A549 (cell line): ENCODE measurements around the gene UNC13B. TPM values are rescaled to one million over a fixed set of nuclear protein-coding genes. Genes with fewer than 3 reads are reported as not detected.

ENCODE experiments used
- ATAC-seq, 2 experiments: fragments of 200-7000 bp in 1 of 2; fragments of >200 bp in 1 of 2; cut with Nextera tagmentation in 1 of 2; cut with Tn5 transposase in 1 of 2; 3 replicates each; pipeline versions ENCODE4 v1.8.0 to v1.9.1; 2018 to 2020; ENCODE audit warnings: mild to moderate bottlenecking in 1 of 2, moderate library complexity in 1 of 2
- CTCF ChIA-PET: fragments of 300-600 bp; sonication (Branson Sonifier 250); formaldehyde crosslinking; extraction: SDS; loops from one replicate; lab custom pipeline; 2021; ENCODE audit warnings: antibody characterized with exemption, inconsistent platforms; lab: Yijun Ruan, JAX
- POLR2A ChIA-PET: fragments of 350-600 bp; formaldehyde crosslinking; extraction: SDS; loops from one replicate; lab custom pipeline; 2021; ENCODE audit warnings: antibody characterized with exemption, inconsistent platforms; lab: Yijun Ruan, JAX
- DNase-seq, 2 experiments: peaks; one replicate each; pipeline versions ENCODE4 v3.0.0 to v3.0.0-alpha.2; 2011 to 2016; ENCODE audit warnings: low read depth in 1 of 2, low spot score in 1 of 2
- FAIRE-seq: peaks from 2 replicates; lab custom pipeline; 2011; peaks lifted over from hg19 to GRCh38; lab: Jason Lieb, UNC
- H3K27ac ChIP-seq, 2 experiments: fragments of >200 bp; sonication (Bioruptor Twin); formaldehyde crosslinking; 3 replicates each; pipeline ENCODE4 v1.5.1; 2016 to 2017
- H3K4me1 ChIP-seq: fragments of >200 bp; sonication (Bioruptor Twin); formaldehyde crosslinking; 3 replicates; pipeline ENCODE4 v1.6.1; 2016
- H3K4me2 ChIP-seq: fragments of >200 bp; sonication (Bioruptor Twin); formaldehyde crosslinking; 3 replicates; pipeline ENCODE4 v1.6.1; 2016
- H3K4me3 ChIP-seq: fragments of >200 bp; sonication (Bioruptor Twin); formaldehyde crosslinking; 3 replicates; pipeline ENCODE4 v1.5.1; 2016
- H3K9me3 ChIP-seq: fragments of >200 bp; sonication (Bioruptor Twin); formaldehyde crosslinking; 3 replicates; pipeline ENCODE4 v1.6.1; 2016
- ATOH8 ChIP-seq: fragments of 250-450 bp; sonication (Bioruptor Pico); IDR thresholded peaks from 2 replicates; pipeline ENCODE4 v1.5.0; 2020; ENCODE audit warnings: low read depth, mild to moderate bottlenecking, moderate library complexity
- BCL3 ChIP-seq: fragments of >200 bp; sonication (Bioruptor Twin); formaldehyde crosslinking; IDR thresholded peaks from 3 replicates; pipeline ENCODE4 v1.6.1; 2016
- BHLHE40 ChIP-seq: IDR thresholded peaks from 2 replicates; pipeline ENCODE4 v1.6.1; 2012; ENCODE audit warnings: low read depth, low read length, inconsistent platforms
- CBX8 ChIP-seq: fragments of 200-600 bp; sonication (generic); IDR thresholded peaks from 2 replicates; pipeline ENCODE4 v1.6.1; 2016
- CEBPB ChIP-seq, 2 experiments: fragments of >200 bp in 1 of 2; sonication (Bioruptor Twin) in 1 of 2; formaldehyde crosslinking in 1 of 2; IDR thresholded peaks; 2 replicates each; pipeline ENCODE4 v1.6.1; 2012 to 2016
- CHD2 ChIP-seq: fragments of 150-350 bp; IDR thresholded peaks from 2 replicates; pipeline ENCODE4 v1.6.1; 2014; ENCODE audit warnings: low read length; ENCODE audit not compliant: partially characterized antibody
- CHD4 ChIP-seq: fragments of 200-600 bp; sonication (generic); IDR thresholded peaks from 2 replicates; pipeline ENCODE4 v1.6.1; 2016; ENCODE audit warnings: antibody characterized with exemption, mild to moderate bottlenecking, borderline replicate concordance
- CTCF ChIP-seq: fragments of >200 bp; sonication (Bioruptor Twin); formaldehyde crosslinking; IDR thresholded peaks from 3 replicates; pipeline ENCODE4 v1.5.1; 2016
- EHF ChIP-seq: fragments of 250-450 bp; sonication (Bioruptor Pico); IDR thresholded peaks from 2 replicates; pipeline ENCODE4 v1.5.0; 2020; ENCODE audit warnings: mild to moderate bottlenecking
- EHMT2 ChIP-seq: fragments of 200-600 bp; sonication (generic); IDR thresholded peaks from 2 replicates; pipeline ENCODE4 v1.6.1; 2016; ENCODE audit warnings: antibody characterized with exemption, low read depth, mild to moderate bottlenecking, moderate library complexity
- ELK1 ChIP-seq: fragments of 150-350 bp; IDR thresholded peaks from 2 replicates; pipeline ENCODE4 v1.6.1; 2014; ENCODE audit warnings: low read depth, mild to moderate bottlenecking, low read length
- EP300 ChIP-seq, 2 experiments: fragments of >200 bp; sonication (Bioruptor Twin); formaldehyde crosslinking; IDR thresholded peaks; 2 replicates in 1 of 2; 3 replicates in 1 of 2; pipeline ENCODE4 v1.6.1; 2016 to 2017
- FOSL2 ChIP-seq, 2 experiments: fragments of 450-650 bp in 1 of 2; fragments of >200 bp in 1 of 2; sonication (Bioruptor Twin) in 1 of 2; formaldehyde crosslinking; IDR thresholded peaks; 2 replicates each; pipeline versions ENCODE4 v1.5.0 to v1.6.1; 2016 to 2020; ENCODE audit warnings: mild to moderate bottlenecking in 1 of 2, moderate library complexity in 1 of 2
- GATA3 ChIP-seq: IDR thresholded peaks from 2 replicates; pipeline ENCODE4 v1.6.1; 2012; ENCODE audit warnings: borderline replicate concordance
- HDAC2 ChIP-seq: fragments of 200-600 bp; sonication (generic); IDR thresholded peaks from 2 replicates; pipeline ENCODE4 v1.6.1; 2016
- HOXA7 ChIP-seq: fragments of 250-450 bp; sonication (Bioruptor Pico); IDR thresholded peaks from 2 replicates; pipeline ENCODE4 v1.5.0; 2020; ENCODE audit warnings: mild to moderate bottlenecking, moderate library complexity
- HOXB13 ChIP-seq: fragments of 250-450 bp; sonication (Bioruptor Pico); IDR thresholded peaks from 2 replicates; pipeline ENCODE4 v1.5.0; 2020; ENCODE audit warnings: low read depth, mild to moderate bottlenecking, moderate library complexity
- HOXB5 ChIP-seq: fragments of 250-450 bp; sonication (Bioruptor Pico); IDR thresholded peaks from 2 replicates; pipeline ENCODE4 v1.5.0; 2020; ENCODE audit warnings: mild to moderate bottlenecking, moderate library complexity
- JUN ChIP-seq, 2 experiments: fragments of >200 bp; sonication (Bioruptor Twin); formaldehyde crosslinking; IDR thresholded peaks; 2 replicates in 1 of 2; 3 replicates in 1 of 2; pipeline ENCODE4 v1.6.1; 2016 to 2017
- PHF8 ChIP-seq: fragments of 200-600 bp; sonication (generic); IDR thresholded peaks from 2 replicates; pipeline ENCODE4 v1.6.1; 2016; ENCODE audit warnings: low read depth, mild to moderate bottlenecking, antibody characterized with exemption, moderate library complexity, borderline replicate concordance
- POLR2A ChIP-seq: IDR thresholded peaks from 2 replicates; pipeline ENCODE4 v1.6.1; 2012; ENCODE audit warnings: mild to moderate bottlenecking, low read length
- POLR2AphosphoS2 ChIP-seq: conservative IDR thresholded peaks from 2 replicates; pipeline ENCODE4 v1.6.1; 2012; ENCODE audit warnings: low read length, improper control_type of control experiment, inconsistent platforms
- REST ChIP-seq: fragments of 200-600 bp; sonication (generic); IDR thresholded peaks from 2 replicates; pipeline ENCODE4 v1.6.1; 2016; ENCODE audit warnings: antibody characterized with exemption, mild to moderate bottlenecking, moderate library complexity
- TP53 ChIP-seq: fragments of 250-450 bp; sonication (Bioruptor Pico); IDR thresholded peaks from 2 replicates; pipeline ENCODE4 v1.5.0; 2021; ENCODE audit warnings: mild to moderate bottlenecking, moderate library complexity
- ZC3H11A ChIP-seq: fragments of 450-650 bp; IDR thresholded peaks from 2 replicates; pipeline ENCODE4 v1.6.1; 2014; ENCODE audit warnings: antibody characterized with exemption, mild to moderate bottlenecking
- ZFP36 ChIP-seq: fragments of 450-650 bp; IDR thresholded peaks from 2 replicates; pipeline ENCODE4 v1.6.1; 2014; ENCODE audit warnings: borderline replicate concordance; ENCODE audit not compliant: partially characterized antibody
- ZNF302 ChIP-seq: fragments of 250-450 bp; sonication (Bioruptor Pico); IDR thresholded peaks from 2 replicates; pipeline ENCODE4 v1.9.0; 2021; ENCODE audit warnings: inconsistent platforms, mild to moderate bottlenecking, moderate library complexity
- ZSCAN20 ChIP-seq: fragments of 250-450 bp; sonication (Bioruptor Pico); IDR thresholded peaks from 2 replicates; pipeline ENCODE4 v1.8.0; 2022; ENCODE audit warnings: mild to moderate bottlenecking, moderate library complexity
- WGBS: methylation state at CpG from one replicate; pipeline ENCODE4 v1.1.6; 2017; ENCODE audit errors: missing lambda C conversion rate; 5-methylcytosine and 5-hydroxymethylcytosine counted together
- polyA plus RNA-seq, 4 experiments: library from polyadenylated mRNA; depleted of rRNA in 3 of 4; stranded (reverse); fragments of >200 nt; fragmentation: RNase III in 1 of 4; extraction: RNeasy Plus Mini Kit Qiagen cat#74134 plus additional on column Dnase treatment in 1 of 4; gene quantifications; 2 replicates in 3 of 4; 3 replicates in 1 of 4; pipeline ENCODE4 v1.2.3, GENCODE V29; 2011 to 2017

Gene UNC13B
- polyA plus RNA-seq, 2 of the 4 experiments (the other 2 are of a cell fraction): 9.9 to 17.8 TPM

GRCh38 chr9:35267710-35268109 is 105.9 kb downstream of the UNC13B start:
- CTCF ChIA-PET: interaction anchor here (0.9 kb wide), 1 partner anchor 9 kb away, joined by 3 read pairs; no protein-coding TSS in a partner anchor
- Histone ChIP-seq H3K27ac (no peak overlapping the region), H3K4me3 (no peak overlapping the region), H3K4me1 (0 out of 3 replicates have a peak, but pooled peaks cover under 1% of the 10 kb centered on the region), H3K4me2 (no peak overlapping the region), H3K9me3 (no peaks in the 10 kb centered on the region)
- DNase-seq (no peak), ATAC-seq (no peak), FAIRE-seq (no peak)
- POLR2A ChIA-PET: no interaction called here
- no peak for TF ChIP-seq EP300 (IDR thresholded peaks at IDR 0.05)
- no peak for TF ChIP-seq ZNF302 (CRISPR knock-in tag)
- no peak for TF ChIP-seq EHF
- TF ChIP-seq PHF8: no peak
- no peak for TF ChIP-seq CHD2
- TF ChIP-seq POLR2AphosphoS2: no peak
- TF ChIP-seq POLR2A: no peak
- no peak for TF ChIP-seq ZSCAN20 (CRISPR knock-in tag)
- no peak for TF ChIP-seq CBX8
- TF ChIP-seq CHD4: no peak
- no peak for TF ChIP-seq FOSL2 (IDR thresholded peaks at IDR 0.05)
- no peak for TF ChIP-seq FOSL2 (CRISPR knock-in tag; IDR thresholded peaks at IDR 0.05)
- no peak for TF ChIP-seq ELK1
- TF ChIP-seq BCL3: no peak
- no peak for TF ChIP-seq EHMT2
- no peak for TF ChIP-seq BHLHE40
- no peak for TF ChIP-seq ATOH8 (CRISPR knock-in tag)
- TF ChIP-seq HOXA7: no peak
- no peak for TF ChIP-seq JUN (IDR thresholded peaks at IDR 0.05)

GRCh38 chr9:35269919-35270318 is 108.1 kb downstream of the UNC13B start:
- no peak overlapping the region for H3K4me3 ChIP-seq
- 19% methylated on average over 1 of the region's 1 CpG for WGBS
- no peak for ATAC-seq
- no peak for FAIRE-seq
- no peak for DNase-seq
- POLR2A ChIA-PET: no interaction called here
- no peak overlapping the region for H3K4me2 ChIP-seq
- TF ChIP-seq HOXB5 (CRISPR knock-in tag) (no peak), ZNF302 (CRISPR knock-in tag) (no peak), GATA3 (no peak), FOSL2 (IDR thresholded peaks at IDR 0.05) (no peak), FOSL2 (CRISPR knock-in tag; IDR thresholded peaks at IDR 0.05) (no peak), HDAC2 (no peak), CEBPB (IDR thresholded peaks at IDR 0.05) (no peak), CTCF (no peak), HOXB13 (CRISPR knock-in tag) (no peak), TP53 (CRISPR knock-in tag) (no peak), EP300 (IDR thresholded peaks at IDR 0.05) (no peak), ZC3H11A (no peak), REST (no peak), ZFP36 (no peak), POLR2A (no peak)
- H3K4me1 ChIP-seq: 0 out of 3 replicates have a peak, but pooled peaks cover 6% of the 10 kb centered on the region
- no peaks in the 10 kb centered on the region for H3K9me3 ChIP-seq
- H3K27ac ChIP-seq: no peak overlapping the region
- CTCF ChIA-PET: no interaction called here
